A673 (cell line): Measurements from ENCODE around the gene FIS1.

Experiments used
- CTCF ChIP-seq: fragments of 300-800, 200-600 bp; sonication (generic); conservative IDR thresholded peaks from 2 replicates; pipeline ENCODE4 v1.5.1; 2017; ENCODE audit warnings: low read depth, mild to moderate bottlenecking, antibody characterized with exemption, low read length, moderate library complexity, mixed read lengths
- EZH2 ChIP-seq: fragments of 200-600 bp; sonication (generic); IDR thresholded peaks from 2 replicates; pipeline ENCODE4 v1.6.1; 2017; ENCODE audit warnings: borderline replicate concordance, low read depth, mild to moderate bottlenecking, mixed read lengths, antibody characterized with exemption, low read length; ENCODE audit not compliant: poor library complexity, severe bottlenecking

GRCh38 chr7:101223528-101223927 lies 21.4 kb downstream of the FIS1 start:
- no peak for TF ChIP-seq CTCF
- TF ChIP-seq EZH2: no peak
